Astrocyte (in vitro differentiated cells and primary cell): ENCODE data around the gene CAPRIN2. TPM values are rescaled to one million over a fixed set of nuclear protein-coding genes. Genes with fewer than 3 reads are reported as not detected.

ENCODE experiments used
- DNase-seq: peaks from one replicate; pipeline ENCODE4 v3.0.0-alpha.2; 2010; ENCODE audit warnings: low read depth
- FAIRE-seq: peaks from 2 replicates; lab custom pipeline; 2011; peaks lifted over from hg19 to GRCh38; lab: Jason Lieb, UNC
- H2AFZ ChIP-seq: 2 replicates; pipeline ENCODE4 v1.6.0; 2012; ENCODE audit warnings: low read depth, low read length, inconsistent platforms
- H3K27ac ChIP-seq: 2 replicates; pipeline ENCODE4 v1.5.1; 2011; ENCODE audit warnings: low read depth, low read length, inconsistent platforms
- H3K27me3 ChIP-seq: 2 replicates; pipeline ENCODE4 v1.6.0; 2011; ENCODE audit warnings: low read length, inconsistent platforms; ENCODE audit not compliant: insufficient read depth
- H3K36me3 ChIP-seq: 2 replicates; pipeline ENCODE4 v1.5.1; 2011; ENCODE audit warnings: low read length, inconsistent platforms; ENCODE audit not compliant: insufficient read depth
- H3K4me1 ChIP-seq: 2 replicates; pipeline ENCODE4 v1.5.1; 2011; ENCODE audit warnings: low read length, inconsistent platforms; ENCODE audit not compliant: insufficient read depth
- H3K4me2 ChIP-seq: 2 replicates; pipeline ENCODE4 v1.6.0; 2012; ENCODE audit warnings: low read length, inconsistent platforms
- H3K4me3 ChIP-seq: 2 replicates; pipeline ENCODE4 v1.5.1; 2011; ENCODE audit warnings: low read depth, mild to moderate bottlenecking, low read length, inconsistent platforms; ENCODE audit not compliant: insufficient read depth
- H3K79me2 ChIP-seq: 2 replicates; pipeline ENCODE4 v1.6.0; 2012; ENCODE audit warnings: mild to moderate bottlenecking, low read length, inconsistent platforms; ENCODE audit not compliant: insufficient read depth
- H3K9ac ChIP-seq: 2 replicates; pipeline ENCODE4 v1.6.0; 2012; ENCODE audit warnings: mild to moderate bottlenecking, low read length, inconsistent platforms
- H3K9me3 ChIP-seq: 2 replicates; pipeline ENCODE4 v1.5.1; 2012; ENCODE audit warnings: low read depth, mild to moderate bottlenecking, low read length, inconsistent platforms; ENCODE audit not compliant: insufficient read depth
- H4K20me1 ChIP-seq: 2 replicates; pipeline ENCODE4 v1.6.0; 2012; ENCODE audit warnings: low read length, inconsistent platforms; ENCODE audit not compliant: insufficient read depth
- H3K27ac Mint-ChIP-seq: one replicate; pipeline ENCODE4 v1.8.0; 2021; ENCODE audit warnings: mild to moderate bottlenecking, mixed read lengths; ENCODE audit not compliant: unreplicated experiment
- H3K27me3 Mint-ChIP-seq: one replicate; pipeline ENCODE4 v1.8.0; 2021; ENCODE audit warnings: low read depth, mixed read lengths; ENCODE audit not compliant: unreplicated experiment
- H3K36me3 Mint-ChIP-seq: one replicate; pipeline ENCODE4 v1.8.0; 2021; ENCODE audit warnings: low read depth, mixed read lengths; ENCODE audit not compliant: unreplicated experiment
- H3K4me1 Mint-ChIP-seq: one replicate; pipeline ENCODE4 v1.8.0; 2021; ENCODE audit warnings: low read depth, mixed read lengths; ENCODE audit not compliant: unreplicated experiment
- H3K4me3 Mint-ChIP-seq: one replicate; pipeline ENCODE4 v1.8.0; 2021; ENCODE audit warnings: mild to moderate bottlenecking, moderate library complexity, mixed read lengths; ENCODE audit not compliant: unreplicated experiment
- H3K9me3 Mint-ChIP-seq: one replicate; pipeline ENCODE4 v1.8.0; 2021; ENCODE audit warnings: mild to moderate bottlenecking, mixed read lengths; ENCODE audit not compliant: unreplicated experiment
- CTCF ChIP-seq: IDR thresholded peaks from 2 replicates; pipeline ENCODE4 v1.5.1; 2011; ENCODE audit warnings: low read depth, mild to moderate bottlenecking, inconsistent platforms, low read length, moderate library complexity; ENCODE audit not compliant: insufficient read depth
- EZH2 ChIP-seq: IDR thresholded peaks from 2 replicates; pipeline ENCODE4 v1.6.1; 2012; ENCODE audit warnings: mild to moderate bottlenecking, low read length, inconsistent platforms; ENCODE audit not compliant: insufficient read depth
- total RNA-seq: library from RNA; stranded (reverse); gene quantifications from 2 replicates; pipeline ENCODE4 v1.2.1, GENCODE V29; 2021

CAPRIN2 gene
- total RNA-seq, 1 donor from 2014 or later = 23.1 TPM

GRCh38 chr12:30764251-30764650 lies 9.5 kb upstream of the CAPRIN2 start:
- Mint-ChIP-seq H3K9me3 (no peaks in the 10 kb centered on the region), H3K27ac (no peak overlapping the region), H3K4me3 (no peak overlapping the region), H3K36me3 (no peaks in the 10 kb centered on the region), H3K27me3 (no peaks in the 10 kb centered on the region), H3K4me1 (no peaks in the 10 kb centered on the region)
- Histone ChIP-seq H3K79me2 (no peaks in the 10 kb centered on the region), H3K4me2 (no peak overlapping the region), H3K4me3 (no peak overlapping the region), H3K27ac (no peak overlapping the region), H3K36me3 (no peaks in the 10 kb centered on the region), H2AFZ (no peak overlapping the region), H3K9ac (no peak overlapping the region), H3K9me3 (no peaks in the 10 kb centered on the region), H4K20me1 (no peaks in the 10 kb centered on the region), H3K27me3 (no peaks in the 10 kb centered on the region), H3K4me1 (no peaks in the 10 kb centered on the region)
- DNase-seq = no peak
- FAIRE-seq = no peak
- no peak for TF ChIP-seq EZH2
- no peak for TF ChIP-seq CTCF

GRCh38 chr12:30763053-30763452 lies 8.3 kb upstream of the CAPRIN2 start:
- H3K9me3 Mint-ChIP-seq = no peaks in the 10 kb centered on the region
- Histone ChIP-seq H3K4me1 (no peaks in the 10 kb centered on the region), H3K9me3 (no peaks in the 10 kb centered on the region), H2AFZ (no peak overlapping the region), H3K4me3 (no peak overlapping the region), H3K27ac (no peak overlapping the region), H4K20me1 (no peaks in the 10 kb centered on the region), H3K79me2 (no peaks in the 10 kb centered on the region), H3K4me2 (no peak overlapping the region), H3K36me3 (no peaks in the 10 kb centered on the region), H3K9ac (no peak overlapping the region), H3K27me3 (no peaks in the 10 kb centered on the region)
- no peak for FAIRE-seq
- H3K4me1 Mint-ChIP-seq = no peaks in the 10 kb centered on the region
- DNase-seq = no peak
- no peaks in the 10 kb centered on the region for H3K27me3 Mint-ChIP-seq
- TF ChIP-seq EZH2 (no peak), CTCF (no peak)
- no peak overlapping the region for H3K27ac Mint-ChIP-seq
- no peaks in the 10 kb centered on the region for H3K36me3 Mint-ChIP-seq
- H3K4me3 Mint-ChIP-seq = no peak overlapping the region

- no peak overlapping the region for H3K4me2 ChIP-seq
- H4K20me1 ChIP-seq = no peaks in the 10 kb centered on the region
- H3K4me1 ChIP-seq = no peaks in the 10 kb centered on the region
- H3K9me3 ChIP-seq = no peaks in the 10 kb centered on the region
- Mint-ChIP-seq H3K36me3 (no peaks in the 10 kb centered on the region), H3K27me3 (no peaks in the 10 kb centered on the region), H3K4me3 (no peak overlapping the region), H3K27ac (no peak overlapping the region), H3K4me1 (no peaks in the 10 kb centered on the region), H3K9me3 (no peaks in the 10 kb centered on the region)
- no peaks in the 10 kb centered on the region for H3K36me3 ChIP-seq
- H3K9ac ChIP-seq = no peak overlapping the region
- TF ChIP-seq CTCF (no peak), EZH2 (no peak)
- no peak overlapping the region for H3K4me3 ChIP-seq
- H2AFZ ChIP-seq = no peak overlapping the region
- H3K27me3 ChIP-seq = no peaks in the 10 kb centered on the region
- DNase-seq (no peak), FAIRE-seq (no peak)
- no peak overlapping the region for H3K27ac ChIP-seq
- no peaks in the 10 kb centered on the region for H3K79me2 ChIP-seq
Measured at GRCh38 chr12:30761730-30762129, 7.0 kb upstream of the CAPRIN2 start.
